MM.1S (cell line): Measurements from ENCODE around the gene ZNF600.
"Not testable (repeated sequence)": the region's sequence is repeated elsewhere in the genome, so short reads cannot be mapped to it uniquely, and the experiment has no call there.

ENCODE experiments used
- EZH2 ChIP-seq: fragments of 300-600 bp; sonication (generic); optimal IDR thresholded peaks from 2 replicates; pipeline ENCODE3; 2017; ENCODE audit warnings: low read depth, mild to moderate bottlenecking, antibody characterized with exemption, low read length, mixed read lengths
- TF ChIP-seq, protein P1 (sequence below): fragments of 300-600 bp; sonication (generic); IDR thresholded peaks from 2 replicates; pipeline ENCODE4 v1.5.1; 2016; ENCODE audit warnings: antibody characterized with exemption, low read length, mixed read lengths

DNA sequence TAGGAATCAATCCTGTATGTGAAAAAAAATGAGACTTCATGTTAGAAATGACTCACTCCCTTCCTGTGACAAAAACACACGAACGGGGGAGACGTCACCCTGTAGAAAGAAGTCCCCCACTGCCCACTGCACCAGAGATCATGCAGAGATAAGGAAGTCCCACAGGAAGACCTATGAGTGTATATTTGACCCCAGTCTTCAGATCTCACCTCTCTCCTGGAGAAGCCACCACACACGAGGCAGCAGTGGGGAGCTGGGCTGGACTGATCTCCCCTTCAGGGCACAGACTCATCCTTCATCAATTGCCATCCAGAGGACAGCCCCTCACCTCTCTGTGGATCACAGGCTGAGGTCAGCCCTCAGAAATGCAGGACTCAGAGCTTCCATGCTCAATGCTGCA lies 70.7 kb downstream of the ZNF600 start:
- not testable (repeated sequence) for TF ChIP-seq EZH2
- TF ChIP-seq, protein P1, sequence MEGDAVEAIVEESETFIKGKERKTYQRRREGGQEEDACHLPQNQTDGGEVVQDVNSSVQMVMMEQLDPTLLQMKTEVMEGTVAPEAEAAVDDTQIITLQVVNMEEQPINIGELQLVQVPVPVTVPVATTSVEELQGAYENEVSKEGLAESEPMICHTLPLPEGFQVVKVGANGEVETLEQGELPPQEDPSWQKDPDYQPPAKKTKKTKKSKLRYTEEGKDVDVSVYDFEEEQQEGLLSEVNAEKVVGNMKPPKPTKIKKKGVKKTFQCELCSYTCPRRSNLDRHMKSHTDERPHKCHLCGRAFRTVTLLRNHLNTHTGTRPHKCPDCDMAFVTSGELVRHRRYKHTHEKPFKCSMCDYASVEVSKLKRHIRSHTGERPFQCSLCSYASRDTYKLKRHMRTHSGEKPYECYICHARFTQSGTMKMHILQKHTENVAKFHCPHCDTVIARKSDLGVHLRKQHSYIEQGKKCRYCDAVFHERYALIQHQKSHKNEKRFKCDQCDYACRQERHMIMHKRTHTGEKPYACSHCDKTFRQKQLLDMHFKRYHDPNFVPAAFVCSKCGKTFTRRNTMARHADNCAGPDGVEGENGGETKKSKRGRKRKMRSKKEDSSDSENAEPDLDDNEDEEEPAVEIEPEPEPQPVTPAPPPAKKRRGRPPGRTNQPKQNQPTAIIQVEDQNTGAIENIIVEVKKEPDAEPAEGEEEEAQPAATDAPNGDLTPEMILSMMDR: not testable (repeated sequence)
